WTC11 (cell line): ENCODE measurements around the gene SMIM10L1. TPM values are rescaled to one million over a fixed set of nuclear protein-coding genes. Genes with fewer than 3 reads are reported as not detected.

Experiments
- AFF4 ChIP-seq: sonication (generic); formaldehyde crosslinking; IDR thresholded peaks from 2 replicates; pipeline ENCODE4 v1.8.1; 2023; ENCODE audit warnings: mild to moderate bottlenecking, missing genetic modification reagents, borderline replicate concordance
- AR ChIP-seq: fragments of 250-450 bp; sonication (Bioruptor Pico); IDR thresholded peaks from 2 replicates; pipeline ENCODE4 v1.9.0; 2021; ENCODE audit warnings: mild to moderate bottlenecking
- ATF2 ChIP-seq: sonication (generic); formaldehyde crosslinking; IDR thresholded peaks from 2 replicates; pipeline ENCODE4 v1.8.1; 2022; ENCODE audit warnings: low read depth, missing genetic modification reagents, borderline replicate concordance
- ATF3 ChIP-seq: sonication (generic); formaldehyde crosslinking; conservative IDR thresholded peaks from 2 replicates; pipeline ENCODE4 v1.8.1; 2022; ENCODE audit warnings: mild to moderate bottlenecking, missing genetic modification reagents
- E2F4 ChIP-seq: sonication (generic); formaldehyde crosslinking; IDR thresholded peaks from 2 replicates; pipeline ENCODE4 v1.8.1; 2022; ENCODE audit warnings: low read depth, mild to moderate bottlenecking, moderate library complexity, missing genetic modification reagents, borderline replicate concordance
- FOXP4 ChIP-seq: sonication (generic); formaldehyde crosslinking; IDR thresholded peaks from 2 replicates; pipeline ENCODE4 v1.8.0; 2022; ENCODE audit warnings: mild to moderate bottlenecking, missing genetic modification reagents
- GRHL2 ChIP-seq: fragments of 250-450 bp; sonication (Bioruptor Pico); IDR thresholded peaks from 2 replicates; pipeline ENCODE4 v1.8.0; 2022; ENCODE audit warnings: mild to moderate bottlenecking, moderate library complexity; ENCODE audit not compliant: insufficient replicate concordance, severe bottlenecking
- JUN ChIP-seq: sonication (generic); formaldehyde crosslinking; IDR thresholded peaks from 2 replicates; pipeline ENCODE4 v1.8.0; 2023; ENCODE audit warnings: mild to moderate bottlenecking, missing genetic modification reagents
- KAT7 ChIP-seq: sonication (generic); formaldehyde crosslinking; IDR thresholded peaks from 2 replicates; pipeline ENCODE4 v1.8.1; 2023; ENCODE audit warnings: missing genetic modification reagents, mild to moderate bottlenecking, borderline replicate concordance
- NR3C1 ChIP-seq: sonication (generic); formaldehyde crosslinking; conservative IDR thresholded peaks from 2 replicates; pipeline ENCODE4 v1.8.1; 2023; ENCODE audit warnings: low read depth, mild to moderate bottlenecking, missing genetic modification reagents
- OVOL2 ChIP-seq: fragments of 250-450 bp; sonication (Bioruptor Pico); IDR thresholded peaks from 2 replicates; pipeline ENCODE4 v1.9.0; 2021; ENCODE audit warnings: mild to moderate bottlenecking, borderline replicate concordance
- TEAD1 ChIP-seq: sonication (generic); formaldehyde crosslinking; IDR thresholded peaks from 2 replicates; pipeline ENCODE4 v1.8.0; 2022; ENCODE audit warnings: mild to moderate bottlenecking, missing genetic modification reagents
- ZBTB21 ChIP-seq: sonication (generic); formaldehyde crosslinking; IDR thresholded peaks from 2 replicates; pipeline ENCODE4 v1.8.1; 2023; ENCODE audit warnings: mild to moderate bottlenecking, missing genetic modification reagents, borderline replicate concordance
- ZNF396 ChIP-seq: fragments of 250-450 bp; sonication (Bioruptor Pico); IDR thresholded peaks from 2 replicates; pipeline ENCODE4 v1.8.0; 2021; ENCODE audit warnings: mild to moderate bottlenecking, moderate library complexity, borderline replicate concordance
- ZNF425 ChIP-seq: fragments of 250-450 bp; sonication (Bioruptor Pico); conservative IDR thresholded peaks from 2 replicates; pipeline ENCODE4 v1.9.0; 2021; ENCODE audit warnings: mild to moderate bottlenecking
- ZSCAN18 ChIP-seq: fragments of 250-450 bp; sonication (Bioruptor Pico); IDR thresholded peaks from 2 replicates; pipeline ENCODE4 v2.1.2; 2022; ENCODE audit warnings: mild to moderate bottlenecking, moderate library complexity
- total RNA-seq: library from RNA; stranded (reverse); gene quantifications from 3 replicates; pipeline ENCODE4 v1.2.3, GENCODE V29; 2021

SMIM10L1 gene
- total RNA-seq, 1 experiment from 2014 or later, result 12.2 TPM

- TF ChIP-seq E2F4 (CRISPR knock-in tag) (no peak), AR (CRISPR knock-in tag) (no peak), ATF3 (CRISPR knock-in tag) (no peak), AFF4 (peak; percentile 67; the same call in 1 of the 2 replicates), ATF2 (CRISPR knock-in tag) (no peak), ZNF396 (no peak), JUN (no peak), NR3C1 (CRISPR knock-in tag) (0 out of 2 replicates have a peak, but pooled peaks have one; percentile 63), ZNF425 (CRISPR knock-in tag) (no peak), ZSCAN18 (CRISPR knock-in tag) (no peak), TEAD1 (CRISPR knock-in tag) (no peak; the same call in 1 of the 2 replicates), KAT7 (CRISPR knock-in tag) (0 out of 2 replicates have a peak, but pooled peaks have one; percentile 44), GRHL2 (CRISPR knock-in tag) (no peak), ZBTB21 (CRISPR knock-in tag) (peak; percentile 81), FOXP4 (peak; percentile 16; the same call in 1 of the 2 replicates), OVOL2 (no peak)
Measured at GRCh38 chr12:11171145-11171968, at the start of gene SMIM10L1 (continued).
